ENCODE measurements around the gene RNF39. TPM values are rescaled to one million over a fixed set of nuclear protein-coding genes. Genes with fewer than 3 reads are reported as not detected.

The RNF39 gene
- total and polyA plus RNA-seq, 2 of the 13 experiments (the other 11 are each of a cell fraction or from before 2014, with no cell fraction given): 0.13 to 1.8 TPM

DNA sequence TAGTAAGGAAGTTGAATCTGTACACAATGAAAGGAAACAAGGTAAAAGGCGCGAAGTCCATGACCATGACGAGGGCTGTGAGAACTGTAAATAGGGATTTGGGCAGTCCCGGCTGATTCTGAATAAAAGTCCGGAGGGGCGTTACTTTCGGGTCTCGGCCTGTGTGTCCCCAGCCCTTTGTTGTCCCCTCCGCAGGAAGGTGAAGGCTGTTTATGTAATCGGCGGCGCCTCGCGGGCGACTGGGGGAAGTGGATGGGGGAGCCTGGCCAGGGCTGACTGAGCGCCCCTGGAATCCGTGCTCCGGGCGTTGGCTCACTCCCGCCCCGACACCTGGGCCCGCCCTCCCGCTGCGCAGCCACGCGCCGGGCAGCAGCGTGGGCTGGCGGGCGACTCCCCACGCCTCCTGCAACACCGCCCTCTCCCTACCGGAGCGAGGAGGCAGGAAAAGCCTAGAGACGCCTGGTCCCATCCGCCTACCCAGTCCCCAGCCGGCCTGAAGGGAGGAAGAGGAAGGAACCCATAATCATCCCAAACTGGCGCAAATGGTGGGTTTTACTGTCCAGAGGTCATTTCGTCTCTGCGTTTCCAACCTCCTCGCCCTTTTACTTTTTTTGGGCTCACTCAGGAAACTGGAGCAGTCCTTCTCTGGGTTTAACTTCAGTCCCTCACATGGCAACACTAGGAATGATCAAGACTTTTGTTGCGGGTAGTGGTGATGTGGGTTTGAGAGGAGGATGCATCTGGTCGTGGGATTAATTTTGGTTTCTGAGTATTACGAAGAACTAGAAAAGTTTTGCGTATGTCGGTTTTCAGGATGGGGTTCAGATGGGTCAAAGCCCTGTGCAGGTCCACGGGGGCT lies 25.2 kb upstream of the RNF39 start (continued):
- peak; percentile 39; the same call in 1 of the 2 replicates for TF ChIP-seq ZNF333 (CRISPR knock-in tag; IDR thresholded peaks at IDR 0.05; ENCODE audit: borderline replicate concordance)
- TF ChIP-seq MIXL1 (CRISPR knock-in tag; IDR thresholded peaks at IDR 0.05): peak; percentile 75
- TF ChIP-seq SMC3 (IDR thresholded peaks at IDR 0.05; ENCODE audit: low read length): no peak
- TF ChIP-seq ZNF800 (CRISPR knock-in tag; IDR thresholded peaks at IDR 0.05): peak; percentile 75
- TF ChIP-seq ZNF713 (CRISPR knock-in tag; IDR thresholded peaks at IDR 0.05): peak; percentile 89; the same call in 1 of the 2 replicates
- TF ChIP-seq ZBTB38 (CRISPR knock-in tag; IDR thresholded peaks at IDR 0.05): peak; percentile 88
- peak; percentile 83 for TF ChIP-seq SP4 (CRISPR knock-in tag; IDR thresholded peaks at IDR 0.05)
- TF ChIP-seq, protein P1, sequence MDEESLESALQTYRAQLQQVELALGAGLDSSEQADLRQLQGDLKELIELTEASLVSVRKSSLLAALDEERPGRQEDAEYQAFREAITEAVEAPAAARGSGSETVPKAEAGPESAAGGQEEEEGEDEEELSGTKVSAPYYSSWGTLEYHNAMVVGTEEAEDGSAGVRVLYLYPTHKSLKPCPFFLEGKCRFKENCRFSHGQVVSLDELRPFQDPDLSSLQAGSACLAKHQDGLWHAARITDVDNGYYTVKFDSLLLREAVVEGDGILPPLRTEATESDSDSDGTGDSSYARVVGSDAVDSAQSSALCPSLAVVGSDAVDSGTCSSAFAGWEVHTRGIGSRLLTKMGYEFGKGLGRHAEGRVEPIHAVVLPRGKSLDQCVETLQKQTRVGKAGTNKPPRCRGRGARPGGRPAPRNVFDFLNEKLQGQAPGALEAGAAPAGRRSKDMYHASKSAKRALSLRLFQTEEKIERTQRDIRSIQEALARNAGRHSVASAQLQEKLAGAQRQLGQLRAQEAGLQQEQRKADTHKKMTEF (CRISPR knock-in tag; IDR thresholded peaks at IDR 0.05): peak; percentile 86
- TF ChIP-seq HDAC2 (CRISPR knock-in tag; IDR thresholded peaks at IDR 0.05): peak; percentile 81
- TF ChIP-seq, protein P2, sequence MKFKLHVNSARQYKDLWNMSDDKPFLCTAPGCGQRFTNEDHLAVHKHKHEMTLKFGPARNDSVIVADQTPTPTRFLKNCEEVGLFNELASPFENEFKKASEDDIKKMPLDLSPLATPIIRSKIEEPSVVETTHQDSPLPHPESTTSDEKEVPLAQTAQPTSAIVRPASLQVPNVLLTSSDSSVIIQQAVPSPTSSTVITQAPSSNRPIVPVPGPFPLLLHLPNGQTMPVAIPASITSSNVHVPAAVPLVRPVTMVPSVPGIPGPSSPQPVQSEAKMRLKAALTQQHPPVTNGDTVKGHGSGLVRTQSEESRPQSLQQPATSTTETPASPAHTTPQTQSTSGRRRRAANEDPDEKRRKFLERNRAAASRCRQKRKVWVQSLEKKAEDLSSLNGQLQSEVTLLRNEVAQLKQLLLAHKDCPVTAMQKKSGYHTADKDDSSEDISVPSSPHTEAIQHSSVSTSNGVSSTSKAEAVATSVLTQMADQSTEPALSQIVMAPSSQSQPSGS (CRISPR knock-in tag; IDR thresholded peaks at IDR 0.05): no peak
- TF ChIP-seq TBX2 (CRISPR knock-in tag; IDR thresholded peaks at IDR 0.05; ENCODE audit: borderline replicate concordance): peak; percentile 93; the same call in 1 of the 2 replicates
- 0 out of 2 replicates have a peak, but pooled peaks have one; percentile 68 for TF ChIP-seq ZNF138 (CRISPR knock-in tag; IDR thresholded peaks at IDR 0.05; ENCODE audit: low read depth)
- no peak; the same call in 1 of the 2 replicates for TF ChIP-seq FOXP1 (IDR thresholded peaks at IDR 0.05)
- peak; percentile 83 for TF ChIP-seq FOXP1 (CRISPR knock-in tag; IDR thresholded peaks at IDR 0.05)
- TF ChIP-seq NCOA5 (CRISPR knock-in tag; IDR thresholded peaks at IDR 0.05): no peak
- TF ChIP-seq ZNF788 (CRISPR knock-in tag; IDR thresholded peaks at IDR 0.05; ENCODE audit: borderline replicate concordance): peak; percentile 94
- TF ChIP-seq FOXK2 (IDR thresholded peaks at IDR 0.05): peak; percentile 86
- 0 out of 2 replicates have a peak, but pooled peaks have one; percentile 50 for TF ChIP-seq ZNF264 (CRISPR knock-in tag; IDR thresholded peaks at IDR 0.05)
- TF ChIP-seq DMAP1 (CRISPR knock-in tag; IDR thresholded peaks at IDR 0.05): peak; percentile 80; the same call in 1 of the 2 replicates
- no peak; the same call in 1 of the 2 replicates for TF ChIP-seq SNAPC2 (CRISPR knock-in tag; IDR thresholded peaks at IDR 0.05)

Measured in HepG2 (cell line).